GM18507 (cell line): ENCODE measurements around the gene COX10.
"Not testable (repeated sequence)": the region's sequence is repeated elsewhere in the genome, so short reads cannot be mapped to it uniquely, and the experiment has no call there.

Experiments used
- DNase-seq: peaks from one replicate; pipeline ENCODE4 v3.0.0; 2011; ENCODE audit warnings: low read depth; ENCODE audit not compliant: insufficient read length; ENCODE audit errors: extremely low spot score
- FAIRE-seq: peaks from 2 replicates; lab custom pipeline; 2011; peaks lifted over from hg19 to GRCh38; lab: Jason Lieb, UNC

The COX10 gene

DNA sequence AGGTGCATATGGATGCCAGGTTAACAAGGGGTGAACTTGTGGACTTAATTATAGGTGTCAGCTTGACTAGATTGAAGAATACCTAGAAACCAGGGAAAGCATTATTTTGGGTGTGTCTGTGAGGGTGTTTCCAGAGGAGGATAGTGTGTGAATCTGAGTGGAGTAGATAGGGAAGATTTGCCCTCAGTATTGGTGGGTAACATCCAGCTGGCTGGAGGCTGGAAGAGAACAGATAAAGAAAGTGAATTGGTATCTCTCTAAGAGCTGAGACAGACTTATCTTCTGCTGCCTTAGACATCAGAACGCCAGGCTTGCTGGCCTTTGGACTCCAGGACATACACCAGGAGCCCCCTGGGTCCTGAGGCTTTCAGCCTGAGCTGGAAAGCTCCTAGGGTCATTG is 92.1 kb downstream of the COX10 start:
- FAIRE-seq (no peak), DNase-seq (no peak)

DNA sequence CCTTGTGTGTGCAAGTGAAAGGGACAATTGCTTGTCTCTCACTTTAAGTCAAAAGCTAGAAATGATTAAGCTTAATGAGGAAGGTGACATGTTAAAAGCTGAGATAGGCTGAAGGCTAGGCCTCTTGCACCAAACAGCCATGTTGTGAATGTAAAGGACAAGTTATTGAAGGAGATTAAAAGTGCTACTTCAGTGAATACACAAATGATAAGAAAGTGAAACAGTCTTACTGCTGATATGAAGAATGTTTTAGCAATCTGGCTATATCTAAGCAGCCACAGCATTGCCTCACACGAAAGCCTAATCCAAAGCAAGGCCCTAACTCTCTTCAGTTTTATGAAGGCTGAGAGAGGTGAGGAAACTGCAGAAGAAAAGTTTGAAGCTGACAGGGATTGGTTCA is 96.3 kb downstream of the COX10 start:
- FAIRE-seq (no peak), DNase-seq (no peak)

DNA sequence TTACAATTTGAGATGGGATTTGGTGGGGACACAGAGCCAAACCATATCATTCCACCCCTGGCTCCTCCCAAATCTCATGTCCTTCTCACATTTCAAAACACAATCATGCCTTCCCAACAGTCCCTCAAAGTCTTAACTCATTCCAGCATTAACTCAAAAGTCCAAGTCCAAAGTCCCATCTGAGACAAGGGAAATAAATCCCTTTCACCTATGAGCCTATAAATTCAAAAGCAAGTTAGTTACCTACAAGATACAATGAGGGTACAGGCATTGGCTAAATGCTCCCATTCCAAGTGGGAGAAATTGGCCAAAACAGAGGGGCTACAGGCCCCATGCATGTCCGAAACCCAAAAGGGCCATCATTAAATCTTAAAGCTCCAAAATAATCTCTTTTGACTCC is 98.5 kb downstream of the COX10 start:
- FAIRE-seq, DNase-seq: not testable (repeated sequence)

GRCh38 chr17:14168582-14168981 is 99.3 kb downstream of the COX10 start:
- no peak for DNase-seq
- FAIRE-seq: no peak

DNA sequence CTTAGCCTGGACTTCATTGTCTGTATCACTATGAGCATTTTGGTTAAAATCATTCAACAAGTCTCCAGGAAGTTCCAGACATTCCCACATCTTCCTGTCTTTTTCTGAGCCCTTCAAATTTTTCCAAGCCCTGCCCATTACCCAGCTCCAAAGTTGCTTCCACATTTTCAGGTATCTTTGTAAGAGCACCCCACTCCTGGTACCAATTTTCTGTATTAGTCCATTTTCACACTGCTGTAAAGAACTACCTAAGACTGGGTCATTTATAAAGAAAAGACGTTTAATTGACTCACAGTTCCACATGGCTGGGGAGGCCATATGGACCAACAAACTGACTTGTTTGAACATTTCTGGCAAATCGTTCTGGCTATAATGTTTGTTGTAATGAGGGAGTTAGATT is 100.0 kb downstream of the COX10 start:
- DNase-seq: no peak
- no peak for FAIRE-seq

GRCh38 chr17:14169901-14170300 is 100.6 kb downstream of the COX10 start:
- FAIRE-seq: no peak
- DNase-seq: no peak

DNA sequence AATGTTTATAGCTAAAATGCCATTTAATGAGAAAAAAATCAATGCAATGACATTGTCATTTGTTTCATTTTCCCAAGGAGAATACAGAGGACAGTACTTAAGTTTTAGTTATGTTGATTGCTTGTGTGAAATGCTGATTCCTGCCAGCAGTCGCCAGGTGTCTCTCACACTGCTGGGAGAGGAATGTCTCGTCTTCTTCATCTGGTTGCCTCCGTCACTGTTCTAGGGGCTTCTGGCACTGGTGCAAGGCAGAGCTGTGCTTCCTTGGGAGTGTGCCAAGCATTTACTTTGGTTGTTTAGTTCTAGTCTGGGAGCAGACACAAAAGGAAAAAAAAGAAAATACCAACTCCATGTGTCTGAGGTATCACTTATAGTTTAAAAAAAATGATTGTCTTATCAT is 107.7 kb downstream of the COX10 start:
- not testable (repeated sequence) for FAIRE-seq

GRCh38 chr17:14177801-14178200 is 108.5 kb downstream of the COX10 start:
- FAIRE-seq, DNase-seq: not testable (repeated sequence)

More for the DNA sequence above, 107.7 kb downstream of the COX10 start:
- DNase-seq: not testable (repeated sequence)

GRCh38 chr17:14179951-14180350 is 110.6 kb downstream of the COX10 start:
- not testable (repeated sequence) for FAIRE-seq, DNase-seq

GRCh38 chr17:14182084-14182483 is 112.8 kb downstream of the COX10 start:
- not testable (repeated sequence) for FAIRE-seq, DNase-seq

DNA sequence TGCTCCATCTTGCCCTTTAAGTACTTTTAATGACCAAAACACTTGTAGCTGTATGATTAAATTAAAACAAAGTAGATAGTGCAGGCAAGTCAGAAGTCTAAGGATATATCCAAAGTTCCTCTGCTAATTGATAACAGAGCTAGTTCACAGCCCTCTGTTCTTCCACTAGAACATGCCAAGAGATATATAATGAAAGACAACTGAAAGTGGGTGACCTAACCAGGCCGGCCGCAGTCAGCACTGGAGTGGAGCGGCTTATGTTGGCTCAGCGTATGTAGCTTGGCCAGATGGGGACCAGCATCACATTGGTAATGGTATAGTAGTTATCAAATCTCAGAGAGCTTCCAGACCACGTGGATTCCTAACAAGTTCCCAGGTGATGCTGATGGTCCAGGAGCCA is 115.2 kb downstream of the COX10 start:
- FAIRE-seq, DNase-seq: not testable (repeated sequence)

DNA sequence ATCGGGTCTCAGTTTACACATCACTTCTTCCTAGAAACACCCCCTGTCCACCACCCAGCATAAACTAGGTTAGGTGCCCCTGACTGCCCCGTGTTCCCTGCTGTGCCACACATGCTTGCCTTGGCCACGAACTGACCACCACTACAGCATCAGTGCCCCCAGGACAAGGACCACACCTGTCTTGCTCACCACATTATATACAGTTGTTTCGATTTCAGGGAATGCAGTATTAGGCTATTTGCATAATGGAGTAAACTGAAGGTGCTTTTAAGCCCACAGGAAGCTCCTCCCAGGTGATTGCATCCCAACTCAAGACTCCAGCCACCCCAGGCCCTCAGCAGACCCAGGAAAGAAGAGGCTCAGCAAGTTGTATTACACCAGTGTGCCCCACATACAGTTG is 117.1 kb downstream of the COX10 start:
- not testable (repeated sequence) for DNase-seq, FAIRE-seq

GRCh38 chr17:14190774-14191173 is 121.5 kb downstream of the COX10 start:
- not testable (repeated sequence) for FAIRE-seq, DNase-seq

GRCh38 chr17:14191469-14191868 is 122.2 kb downstream of the COX10 start:
- FAIRE-seq, DNase-seq: not testable (repeated sequence)

DNA sequence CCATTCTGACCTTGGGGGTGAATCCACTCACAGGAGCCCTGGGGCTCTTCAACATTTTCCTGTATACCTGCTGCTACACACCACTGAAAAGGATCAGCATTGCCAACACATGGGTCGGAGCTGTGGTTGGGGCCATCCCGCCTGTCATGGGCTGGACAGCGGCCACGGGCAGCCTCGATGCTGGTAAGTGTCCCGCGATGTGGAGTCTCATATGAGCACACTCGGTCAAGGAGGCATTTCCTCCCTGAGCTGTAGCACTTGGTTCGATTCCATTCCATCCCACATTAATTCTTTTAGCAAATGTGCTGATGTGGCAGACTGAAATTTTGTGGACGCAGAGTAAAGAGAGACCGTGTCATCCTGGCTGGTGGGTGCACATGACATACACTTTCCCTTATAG is 122.7 kb downstream of the COX10 start:
- not testable (repeated sequence) for FAIRE-seq, DNase-seq

DNA sequence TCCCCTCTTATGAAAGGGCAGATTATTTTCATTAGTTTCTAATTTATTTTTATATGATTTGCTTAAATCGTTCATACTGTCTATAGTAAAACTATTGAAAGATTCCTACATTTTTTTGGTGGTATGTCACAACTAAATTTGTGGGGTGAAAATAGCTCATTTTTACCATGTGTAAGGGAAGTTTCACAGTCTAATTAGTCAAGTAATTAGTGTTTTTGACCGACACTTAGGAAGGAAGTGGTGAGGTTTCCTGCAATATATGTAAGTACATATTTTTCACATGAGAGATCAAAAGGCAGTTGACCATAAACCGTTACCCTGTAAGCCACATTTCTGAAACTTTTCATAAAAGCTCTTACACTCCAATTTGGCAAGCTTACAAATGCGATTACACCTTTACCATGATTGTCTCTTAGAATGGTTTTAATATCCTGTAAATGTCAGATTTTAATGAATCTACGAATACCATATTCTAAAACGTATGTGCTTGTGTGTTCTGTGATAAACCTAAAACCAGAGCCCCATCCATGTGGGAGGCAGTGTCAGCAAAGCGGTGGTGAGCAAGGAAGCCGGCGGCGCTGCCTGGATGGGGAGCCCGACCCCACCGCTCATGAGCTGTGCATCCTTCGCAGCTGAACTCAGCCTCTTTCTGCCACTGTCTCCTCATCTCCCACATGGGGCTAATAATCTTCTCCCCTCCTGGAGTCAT is 123.5 kb downstream of the COX10 start:
- DNase-seq: not testable (repeated sequence)
- FAIRE-seq: peak; percentile 84

DNA sequence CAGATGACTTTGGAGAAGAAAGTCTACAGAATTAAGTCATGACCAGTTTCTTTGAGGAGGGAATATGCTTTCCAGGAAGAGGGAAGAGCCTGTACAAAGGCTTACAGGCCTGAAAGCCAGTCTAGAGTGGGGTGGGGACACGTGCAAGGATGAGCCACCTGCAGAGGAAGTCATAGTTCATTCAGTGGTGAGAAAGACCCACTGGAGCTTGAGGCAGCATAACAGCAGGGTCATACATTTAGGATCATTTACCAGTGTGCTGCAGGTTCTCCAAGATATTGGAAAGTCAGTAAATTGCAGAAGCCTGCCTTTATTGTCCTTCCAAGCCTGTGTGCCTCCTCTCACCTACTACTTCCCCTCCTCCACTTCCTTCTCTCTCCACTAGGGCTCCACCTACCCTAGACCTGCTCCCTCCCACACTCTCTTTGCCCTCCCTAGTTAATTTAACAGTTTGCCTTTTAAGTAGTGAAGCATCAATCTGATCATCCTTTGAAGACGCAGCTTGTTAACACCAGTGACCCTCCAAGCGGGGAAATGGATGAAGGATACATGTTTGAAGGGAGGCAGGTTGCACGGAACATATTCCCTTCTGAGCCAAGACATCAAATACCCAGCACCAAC is 127.2 kb downstream of the COX10 start:
- FAIRE-seq (peak; percentile 12), DNase-seq (no peak)

DNA sequence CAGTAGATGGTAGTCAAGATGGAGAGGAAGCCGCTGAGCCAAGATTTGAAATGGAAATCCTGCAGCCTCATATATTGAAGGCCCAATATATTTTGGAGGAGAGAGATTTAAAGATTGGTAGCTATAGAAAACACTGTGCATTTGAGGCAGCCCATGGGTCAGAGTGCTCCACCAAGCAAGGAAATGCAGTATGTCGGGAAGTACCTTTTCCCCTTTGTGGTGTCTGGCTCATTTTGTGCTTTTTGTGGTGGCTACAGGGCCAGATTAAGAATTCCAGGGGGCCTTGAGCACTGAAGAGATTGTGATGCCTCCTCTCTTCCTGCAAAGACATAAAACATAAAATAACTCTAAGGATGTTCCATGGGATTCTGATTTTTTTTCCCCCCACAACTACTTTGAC is 127.8 kb downstream of the COX10 start:
- FAIRE-seq: no peak
- DNase-seq: no peak

DNA sequence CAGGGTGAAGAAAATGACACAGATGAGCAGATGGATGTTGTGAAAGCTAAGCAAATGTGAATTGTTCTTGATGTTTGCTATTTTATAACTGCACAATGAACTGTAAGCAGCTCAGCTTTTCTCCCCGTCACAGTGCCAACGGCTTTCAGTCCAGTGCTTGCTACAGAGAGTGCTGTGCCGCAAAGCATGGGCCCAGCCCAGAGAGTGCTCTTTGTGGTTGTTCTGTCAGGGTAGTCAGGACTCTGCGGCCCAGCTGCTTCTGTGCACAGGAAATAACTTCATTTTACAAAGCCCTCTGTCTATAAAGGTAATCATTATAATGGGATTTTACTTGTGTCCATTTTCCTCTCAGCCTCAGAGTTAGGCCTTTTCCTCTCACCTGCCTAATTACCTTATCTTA is 128.3 kb downstream of the COX10 start:
- no peak for FAIRE-seq
- no peak for DNase-seq

DNA sequence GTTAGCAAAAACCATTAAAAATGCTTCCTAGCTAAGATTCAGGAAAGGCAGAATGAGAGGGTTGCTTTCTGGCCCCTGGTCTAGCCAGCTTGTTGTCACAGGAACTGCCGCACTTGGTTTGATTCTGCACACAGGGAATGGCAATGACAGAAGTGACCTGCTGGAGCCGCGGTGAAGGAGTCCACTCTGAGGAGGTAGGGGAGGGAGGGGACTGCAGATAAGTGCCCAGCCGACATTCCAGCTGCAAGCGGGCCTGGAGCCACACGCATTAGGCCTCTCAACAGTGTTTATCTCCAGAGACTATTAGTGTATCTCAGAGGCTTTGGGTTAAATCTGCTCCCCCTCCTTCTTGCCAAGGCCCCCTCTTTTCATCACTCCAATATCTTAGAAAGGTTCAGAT is 128.7 kb downstream of the COX10 start:
- DNase-seq: no peak

GRCh38 chr17:14198575-14198974 is 129.3 kb downstream of the COX10 start:
- no peak for DNase-seq
- FAIRE-seq: no peak

More for the DNA sequence above, 128.7 kb downstream of the COX10 start:
- FAIRE-seq: no peak
